Measurements from ENCODE around the gene GMIP.
"Not testable (repeated sequence)": the region's sequence is repeated elsewhere in the genome, so short reads cannot be mapped to it uniquely, and the experiment has no call there.

Gene GMIP

GRCh38 chr19:19634516-19635312, 8.7 kb downstream of the GMIP start:
- no peak for DNase-seq

- DNase-seq: no peak
These were observed 9.5 kb downstream of the GMIP start for GRCh38 chr19:19633711-19634515.

GRCh38 chr19:19632661-19633060, 10.8 kb downstream of the GMIP start:
- no peak for DNase-seq

GRCh38 chr19:19631346-19631745, 12.1 kb downstream of the GMIP start:
- no peak for DNase-seq

- no peak for DNase-seq
These were observed 13.0 kb downstream of the GMIP start for GRCh38 chr19:19630426-19630825.

GRCh38 chr19:19630062-19630414, 13.4 kb downstream of the GMIP start:
- DNase-seq: no peak

- peak; percentile 26 to 64 for DNase-seq
These were observed 14.8 kb downstream of the GMIP start for GRCh38 chr19:19628501-19629134.

- peak in 1 of 2 experiments; percentile 41 for DNase-seq
These were observed 15.6 kb downstream of the GMIP start, which contains the start of gene LPAR2 for GRCh38 chr19:19627621-19628500. LPAR2 (minus strand) TSS chr19:19628220; CDS start chr19:19627275, 945 bp downstream.

GRCh38 chr19:19626516-19627472, 16.7 kb downstream of the GMIP start:
- no peak for DNase-seq

GRCh38 chr19:19624032-19624570, 19.4 kb downstream of the GMIP start:
- no peak for DNase-seq

GRCh38 chr19:19623383-19623782, 20.1 kb downstream of the GMIP start:
- DNase-seq: no peak

- DNase-seq: no peak
These were observed 23.6 kb downstream of the GMIP start for GRCh38 chr19:19619849-19620210.

- no peak for DNase-seq
These were observed 24.1 kb downstream of the GMIP start for GRCh38 chr19:19619181-19619848.

GRCh38 chr19:19618219-19619051, 25.0 kb downstream of the GMIP start, which contains the start of gene PBX4:
PBX4 (minus strand) TSS chr19:19618687; CDS start chr19:19618629, 58 bp downstream.
- peak; percentile 80 to 88 for DNase-seq

- DNase-seq: no peak
These were observed 28.4 kb downstream of the GMIP start for GRCh38 chr19:19615086-19615485.

- no peak for DNase-seq
These were observed 30.0 kb downstream of the GMIP start for GRCh38 chr19:19613506-19613905.

GRCh38 chr19:19610376-19611202, 32.9 kb downstream of the GMIP start:
- DNase-seq: no peak

GRCh38 chr19:19606686-19607085, 36.8 kb downstream of the GMIP start:
- not testable (repeated sequence) for DNase-seq

All from NCI-H1930 (cell line).